ENCODE results near the gene ACSBG1.

- TF ChIP-seq CTCF (IDR thresholded peaks at IDR 0.05) (no peak), POLR2A (IDR thresholded peaks at IDR 0.05) (no peak)
Observed at GRCh38 chr15:78256044-78256437, 21.7 kb upstream of the ACSBG1 start.
